ENCODE data around the gene MAP2K6. TPM values are rescaled to one million over a fixed set of nuclear protein-coding genes. Genes with fewer than 3 reads are reported as not detected.

The MAP2K6 gene
- 43.0 to 50.5 TPM (median 49.5 TPM) in 3 replicates for total RNA-seq (2021)
- Bru-seq, nascent RNA: percentile 85 among the genes with signal in this experiment
- long read RNA-seq, experiment 1, full-length matches to known transcripts: 31 of 81 reads
- long read RNA-seq, experiment 1, partial matches to known transcripts: 5 of 81 reads
- long read RNA-seq, experiment 1, other reads (novel, unspliced or antisense): 45 of 81 reads
- long read RNA-seq, experiment 2, full-length matches to known transcripts: 26 of 86 reads
- long read RNA-seq, experiment 2, partial matches to known transcripts: 20 of 86 reads
- long read RNA-seq, experiment 2, other reads (novel, unspliced or antisense): 40 of 86 reads
- long read RNA-seq, experiment 3, full-length matches to known transcripts: 52 of 68 reads
- long read RNA-seq, experiment 3, partial matches to known transcripts: 12 of 68 reads
- long read RNA-seq, experiment 3, other reads (novel, unspliced or antisense): 4 of 68 reads

DNA sequence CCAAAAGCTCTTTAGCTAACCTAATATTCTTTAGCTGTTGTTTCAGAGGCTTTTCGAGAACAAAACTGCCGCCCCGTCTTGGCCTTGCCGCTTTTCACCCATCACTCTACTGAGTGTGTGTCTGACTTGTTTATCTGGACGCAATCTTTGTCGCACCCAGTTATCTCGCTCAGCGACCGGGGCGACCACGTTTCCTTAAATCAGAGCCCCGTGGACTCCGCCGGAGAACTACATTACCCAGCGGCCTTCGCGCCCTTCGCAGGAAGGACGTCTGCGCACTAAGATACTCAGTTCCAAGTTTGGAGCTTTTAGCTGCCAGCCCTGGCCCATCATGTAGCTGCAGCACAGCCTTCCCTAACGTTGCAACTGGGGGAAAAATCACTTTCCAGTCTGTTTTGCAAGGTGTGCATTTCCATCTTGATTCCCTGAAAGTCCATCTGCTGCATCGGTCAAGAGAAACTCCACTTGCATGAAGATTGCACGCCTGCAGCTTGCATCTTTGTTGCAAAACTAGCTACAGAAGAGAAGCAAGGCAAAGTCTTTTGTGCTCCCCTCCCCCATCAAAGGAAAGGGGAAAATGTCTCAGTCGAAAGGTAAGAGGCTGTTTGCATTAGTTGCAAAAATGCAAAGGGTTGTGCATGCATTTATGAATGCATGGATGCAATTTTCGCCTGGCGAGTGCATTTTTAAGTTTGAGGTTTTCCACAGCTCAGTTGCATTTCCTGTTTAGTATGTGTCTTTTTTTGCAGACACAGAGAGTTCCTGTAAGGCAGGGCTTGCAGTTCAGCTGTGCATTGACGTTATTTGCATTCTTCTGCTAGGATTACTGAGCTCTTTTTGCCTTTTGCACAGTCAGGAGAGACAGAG lies at the start of gene MAP2K6:
TSS of gene MAP2K6 (plus strand) at position 290 of the 867 bp plus-strand sequence. CDS start at position 578, 288 bp downstream.
- ATAC-seq: peak; percentile 96
- Mint-ChIP-seq H3K27me3 (ENCODE audit: low read depth) (no peaks in the 10 kb centered on the region), H3K36me3 (no peaks in the 10 kb centered on the region), H3K9me3 (no peaks in the 10 kb centered on the region), H3K4me1 (peaks cover 21% of the 10 kb centered on the region), H3K27ac (no peak within 1 kb of the TSS), H3K4me3 (no peak within 1 kb of the TSS)
- POLR2A ChIA-PET: interaction anchor here (0.5 to 0.6 kb wide), 2 partner anchors 74 to 91 kb away, joined by 4 to 8 read pairs; no protein-coding TSS in a partner anchor
- DNase-seq (ENCODE audit: low spot score): peak; percentile 85
- TF ChIP-seq ZNF263 (CRISPR knock-in tag; IDR thresholded peaks at IDR 0.05; ENCODE audit: low read depth) (no peak), MXD4 (CRISPR knock-in tag; IDR thresholded peaks at IDR 0.05; ENCODE audit: borderline replicate concordance) (no peak), GRHL2 (CRISPR knock-in tag; IDR thresholded peaks at IDR 0.05; ENCODE audit: insufficient replicate concordance, severe bottlenecking) (no peak), E2F5 (CRISPR knock-in tag; IDR thresholded peaks at IDR 0.05) (no peak), CREB1 (CRISPR knock-in tag; IDR thresholded peaks at IDR 0.05) (no peak), NFATC4 (CRISPR knock-in tag; IDR thresholded peaks at IDR 0.05) (no peak), FOXK1 (CRISPR knock-in tag; IDR thresholded peaks at IDR 0.05) (peak; percentile 31; the same call in 1 of the 2 replicates), SOX15 (CRISPR knock-in tag; IDR thresholded peaks at IDR 0.05) (no peak), TEAD4 (CRISPR knock-in tag; IDR thresholded peaks at IDR 0.05) (no peak), MAX (CRISPR knock-in tag; IDR thresholded peaks at IDR 0.05) (0 out of 2 replicates have a peak, but pooled peaks have one; percentile 47), ZBTB43 (CRISPR knock-in tag; IDR thresholded peaks at IDR 0.05) (no peak), SMAD3 (CRISPR knock-in tag; IDR thresholded peaks at IDR 0.05; ENCODE audit: borderline replicate concordance) (no peak), ZNF416 (CRISPR knock-in tag; IDR thresholded peaks at IDR 0.05) (no peak), ZNF121 (CRISPR knock-in tag; IDR thresholded peaks at IDR 0.05) (no peak), SMAD4 (CRISPR knock-in tag; IDR thresholded peaks at IDR 0.05) (no peak), E2F4 (CRISPR knock-in tag; IDR thresholded peaks at IDR 0.05; ENCODE audit: borderline replicate concordance, low read depth) (no peak), ETV6 (CRISPR knock-in tag; IDR thresholded peaks at IDR 0.05) (peak; percentile 67; the same call in 1 of the 2 replicates)
- TF ChIP-seq, protein P1, sequence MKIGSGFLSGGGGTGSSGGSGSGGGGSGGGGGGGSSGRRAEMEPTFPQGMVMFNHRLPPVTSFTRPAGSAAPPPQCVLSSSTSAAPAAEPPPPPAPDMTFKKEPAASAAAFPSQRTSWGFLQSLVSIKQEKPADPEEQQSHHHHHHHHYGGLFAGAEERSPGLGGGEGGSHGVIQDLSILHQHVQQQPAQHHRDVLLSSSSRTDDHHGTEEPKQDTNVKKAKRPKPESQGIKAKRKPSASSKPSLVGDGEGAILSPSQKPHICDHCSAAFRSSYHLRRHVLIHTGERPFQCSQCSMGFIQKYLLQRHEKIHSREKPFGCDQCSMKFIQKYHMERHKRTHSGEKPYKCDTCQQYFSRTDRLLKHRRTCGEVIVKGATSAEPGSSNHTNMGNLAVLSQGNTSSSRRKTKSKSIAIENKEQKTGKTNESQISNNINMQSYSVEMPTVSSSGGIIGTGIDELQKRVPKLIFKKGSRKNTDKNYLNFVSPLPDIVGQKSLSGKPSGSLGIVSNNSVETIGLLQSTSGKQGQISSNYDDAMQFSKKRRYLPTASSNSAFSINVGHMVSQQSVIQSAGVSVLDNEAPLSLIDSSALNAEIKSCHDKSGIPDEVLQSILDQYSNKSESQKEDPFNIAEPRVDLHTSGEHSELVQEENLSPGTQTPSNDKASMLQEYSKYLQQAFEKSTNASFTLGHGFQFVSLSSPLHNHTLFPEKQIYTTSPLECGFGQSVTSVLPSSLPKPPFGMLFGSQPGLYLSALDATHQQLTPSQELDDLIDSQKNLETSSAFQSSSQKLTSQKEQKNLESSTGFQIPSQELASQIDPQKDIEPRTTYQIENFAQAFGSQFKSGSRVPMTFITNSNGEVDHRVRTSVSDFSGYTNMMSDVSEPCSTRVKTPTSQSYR (CRISPR knock-in tag; IDR thresholded peaks at IDR 0.05): no peak
- TF ChIP-seq, protein P2, sequence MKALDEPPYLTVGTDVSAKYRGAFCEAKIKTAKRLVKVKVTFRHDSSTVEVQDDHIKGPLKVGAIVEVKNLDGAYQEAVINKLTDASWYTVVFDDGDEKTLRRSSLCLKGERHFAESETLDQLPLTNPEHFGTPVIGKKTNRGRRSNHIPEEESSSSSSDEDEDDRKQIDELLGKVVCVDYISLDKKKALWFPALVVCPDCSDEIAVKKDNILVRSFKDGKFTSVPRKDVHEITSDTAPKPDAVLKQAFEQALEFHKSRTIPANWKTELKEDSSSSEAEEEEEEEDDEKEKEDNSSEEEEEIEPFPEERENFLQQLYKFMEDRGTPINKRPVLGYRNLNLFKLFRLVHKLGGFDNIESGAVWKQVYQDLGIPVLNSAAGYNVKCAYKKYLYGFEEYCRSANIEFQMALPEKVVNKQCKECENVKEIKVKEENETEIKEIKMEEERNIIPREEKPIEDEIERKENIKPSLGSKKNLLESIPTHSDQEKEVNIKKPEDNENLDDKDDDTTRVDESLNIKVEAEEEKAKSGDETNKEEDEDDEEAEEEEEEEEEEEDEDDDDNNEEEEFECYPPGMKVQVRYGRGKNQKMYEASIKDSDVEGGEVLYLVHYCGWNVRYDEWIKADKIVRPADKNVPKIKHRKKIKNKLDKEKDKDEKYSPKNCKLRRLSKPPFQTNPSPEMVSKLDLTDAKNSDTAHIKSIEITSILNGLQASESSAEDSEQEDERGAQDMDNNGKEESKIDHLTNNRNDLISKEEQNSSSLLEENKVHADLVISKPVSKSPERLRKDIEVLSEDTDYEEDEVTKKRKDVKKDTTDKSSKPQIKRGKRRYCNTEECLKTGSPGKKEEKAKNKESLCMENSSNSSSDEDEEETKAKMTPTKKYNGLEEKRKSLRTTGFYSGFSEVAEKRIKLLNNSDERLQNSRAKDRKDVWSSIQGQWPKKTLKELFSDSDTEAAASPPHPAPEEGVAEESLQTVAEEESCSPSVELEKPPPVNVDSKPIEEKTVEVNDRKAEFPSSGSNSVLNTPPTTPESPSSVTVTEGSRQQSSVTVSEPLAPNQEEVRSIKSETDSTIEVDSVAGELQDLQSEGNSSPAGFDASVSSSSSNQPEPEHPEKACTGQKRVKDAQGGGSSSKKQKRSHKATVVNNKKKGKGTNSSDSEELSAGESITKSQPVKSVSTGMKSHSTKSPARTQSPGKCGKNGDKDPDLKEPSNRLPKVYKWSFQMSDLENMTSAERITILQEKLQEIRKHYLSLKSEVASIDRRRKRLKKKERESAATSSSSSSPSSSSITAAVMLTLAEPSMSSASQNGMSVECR (CRISPR knock-in tag; IDR thresholded peaks at IDR 0.05; ENCODE audit: borderline replicate concordance): 0 out of 2 replicates have a peak, but pooled peaks have one; percentile 42
- TF ChIP-seq, protein P3, sequence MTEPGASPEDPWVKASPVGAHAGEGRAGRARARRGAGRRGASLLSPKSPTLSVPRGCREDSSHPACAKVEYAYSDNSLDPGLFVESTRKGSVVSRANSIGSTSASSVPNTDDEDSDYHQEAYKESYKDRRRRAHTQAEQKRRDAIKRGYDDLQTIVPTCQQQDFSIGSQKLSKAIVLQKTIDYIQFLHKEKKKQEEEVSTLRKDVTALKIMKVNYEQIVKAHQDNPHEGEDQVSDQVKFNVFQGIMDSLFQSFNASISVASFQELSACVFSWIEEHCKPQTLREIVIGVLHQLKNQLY (CRISPR knock-in tag; IDR thresholded peaks at IDR 0.05): no peak
- CTCF ChIA-PET: interaction anchor here (0.8 to 2.4 kb wide), 8 partner anchors 13 to 112 kb away, joined by 3 to 8 read pairs (median 4); no protein-coding TSS in a partner anchor
